Epithelial cell of proximal tubule (primary cell): ENCODE results near the gene LAT. TPM values are rescaled to one million over a fixed set of nuclear protein-coding genes. Genes with fewer than 3 reads are reported as not detected.

Experiments
- DNase-seq: peaks from one replicate; pipeline ENCODE4 v3.0.0-alpha.2; 2011; ENCODE audit warnings: low read depth
- H3K4me3 ChIP-seq: 2 replicates; pipeline ENCODE4 v1.5.1; 2011; ENCODE audit warnings: low read depth, mild to moderate bottlenecking, low read length
- total RNA-seq: library from RNA; depleted of rRNA; stranded (reverse); fragments of >200 nt; gene quantifications from 2 replicates; pipeline ENCODE4 v1.2.3, GENCODE V29; 2015
- TF ChIP-seq, protein P1 (sequence below): conservative IDR thresholded peaks from 2 replicates; pipeline ENCODE4 v1.5.1; 2012; ENCODE audit warnings: low read depth, mild to moderate bottlenecking, low read length

LAT gene
- total RNA-seq, 1 donor from 2014 or later = 2.1 TPM

DNA sequence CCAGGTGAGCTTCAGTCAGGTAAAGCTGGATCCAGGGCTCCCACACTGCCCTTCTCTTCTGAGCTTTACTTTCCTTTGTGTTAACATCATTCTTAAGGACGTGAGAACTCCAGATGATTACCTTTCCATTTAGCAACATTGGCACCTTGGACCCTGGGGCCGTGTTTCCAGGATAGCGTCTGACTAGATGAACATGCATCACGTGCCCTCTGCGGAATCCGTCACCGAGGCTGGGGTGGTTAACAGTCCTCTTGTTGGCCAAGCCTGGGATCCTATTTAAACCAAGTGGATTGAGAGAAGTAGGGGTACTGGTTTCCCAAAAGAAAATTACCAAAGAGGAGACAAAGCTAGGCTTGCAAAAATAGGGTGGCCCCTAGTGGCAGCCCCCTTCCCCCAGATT is 3.9 kb upstream of the LAT start:
- TF ChIP-seq, protein P1, sequence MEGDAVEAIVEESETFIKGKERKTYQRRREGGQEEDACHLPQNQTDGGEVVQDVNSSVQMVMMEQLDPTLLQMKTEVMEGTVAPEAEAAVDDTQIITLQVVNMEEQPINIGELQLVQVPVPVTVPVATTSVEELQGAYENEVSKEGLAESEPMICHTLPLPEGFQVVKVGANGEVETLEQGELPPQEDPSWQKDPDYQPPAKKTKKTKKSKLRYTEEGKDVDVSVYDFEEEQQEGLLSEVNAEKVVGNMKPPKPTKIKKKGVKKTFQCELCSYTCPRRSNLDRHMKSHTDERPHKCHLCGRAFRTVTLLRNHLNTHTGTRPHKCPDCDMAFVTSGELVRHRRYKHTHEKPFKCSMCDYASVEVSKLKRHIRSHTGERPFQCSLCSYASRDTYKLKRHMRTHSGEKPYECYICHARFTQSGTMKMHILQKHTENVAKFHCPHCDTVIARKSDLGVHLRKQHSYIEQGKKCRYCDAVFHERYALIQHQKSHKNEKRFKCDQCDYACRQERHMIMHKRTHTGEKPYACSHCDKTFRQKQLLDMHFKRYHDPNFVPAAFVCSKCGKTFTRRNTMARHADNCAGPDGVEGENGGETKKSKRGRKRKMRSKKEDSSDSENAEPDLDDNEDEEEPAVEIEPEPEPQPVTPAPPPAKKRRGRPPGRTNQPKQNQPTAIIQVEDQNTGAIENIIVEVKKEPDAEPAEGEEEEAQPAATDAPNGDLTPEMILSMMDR = no peak
- no peak for DNase-seq
- H3K4me3 ChIP-seq = no peak overlapping the region

GRCh38 chr16:28981517-28981916 is 3.3 kb upstream of the LAT start:
- DNase-seq = no peak

DNA sequence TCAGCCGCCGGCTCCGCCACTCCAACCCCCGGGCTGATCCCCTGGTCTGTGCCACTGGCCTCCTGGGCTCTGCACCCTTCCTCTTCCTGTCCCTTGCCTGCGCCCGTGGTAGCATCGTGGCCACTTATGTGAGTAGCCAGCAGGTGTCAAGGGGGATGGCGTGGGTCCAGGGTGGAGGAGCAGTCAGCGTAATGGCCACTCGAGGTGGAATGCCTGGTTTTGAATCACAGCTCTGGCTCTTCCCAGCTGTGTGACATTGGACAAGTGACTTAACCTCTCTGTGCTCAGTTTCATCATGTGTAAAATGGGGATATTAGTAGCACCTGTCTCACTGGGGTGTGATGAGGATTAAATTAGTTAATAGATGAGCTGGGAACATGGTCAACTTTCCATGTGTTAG is 2.4 kb upstream of the LAT start:
- DNase-seq = no peak
- TF ChIP-seq, protein P1 = no peak
- no peak overlapping the region for H3K4me3 ChIP-seq

More at GRCh38 chr16:28981517-28981916, 3.3 kb upstream of the LAT start:
- TF ChIP-seq, protein P1 = peak; percentile 68
- H3K4me3 ChIP-seq = no peak overlapping the region

GRCh38 chr16:28982949-28983348 is 1.9 kb upstream of the LAT start:
- DNase-seq = no peak
- TF ChIP-seq, protein P1 = no peak
- H3K4me3 ChIP-seq = no peak overlapping the region

GRCh38 chr16:28983644-28984043 is 1.2 kb upstream of the LAT start:
- no peak for DNase-seq
- no peak overlapping the region for H3K4me3 ChIP-seq
- TF ChIP-seq, protein P1 = no peak

DNA sequence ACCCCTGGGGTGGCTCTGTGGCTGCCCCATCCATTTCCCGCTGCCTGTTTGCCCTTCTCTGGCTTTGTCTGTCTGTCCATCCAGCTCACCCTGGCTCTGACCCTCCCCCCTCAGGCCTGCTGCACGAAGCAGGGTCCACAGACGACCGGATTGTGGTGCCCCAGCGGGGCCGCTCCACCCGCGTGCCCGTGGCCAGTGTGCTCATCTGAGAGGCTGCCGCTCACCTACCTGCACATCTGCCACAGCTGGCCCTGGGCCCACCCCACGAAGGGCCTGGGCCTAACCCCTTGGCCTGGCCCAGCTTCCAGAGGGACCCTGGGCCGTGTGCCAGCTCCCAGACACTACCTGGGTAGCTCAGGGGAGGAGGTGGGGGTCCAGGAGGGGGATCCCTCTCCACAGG is 761 bp upstream of the LAT start:
- TF ChIP-seq, protein P1 = no peak
- DNase-seq = no peak
- no peak overlapping the region for H3K4me3 ChIP-seq

GRCh38 chr16:28985211-28986041 is 574 bp downstream of the LAT start:
- H3K4me3 ChIP-seq = no peak overlapping the region
- no peak for DNase-seq
- TF ChIP-seq, protein P1 = no peak
